GM12865 (cell line): ENCODE data around the gene FASTK.
"Not testable (repeated sequence)": the region's sequence is repeated elsewhere in the genome, so short reads cannot be mapped to it uniquely, and the experiment has no call there.

Experiments
- DNase-seq: peaks from one replicate; pipeline ENCODE4 v3.0.0; 2010; ENCODE audit warnings: low read depth
- H3K4me3 ChIP-seq: 2 replicates; pipeline ENCODE4 v1.5.1; 2011; ENCODE audit warnings: mild to moderate bottlenecking, low read depth, low read length, control low read depth
- CTCF ChIP-seq: IDR thresholded peaks from 2 replicates; pipeline ENCODE4 v1.5.1; 2011; ENCODE audit warnings: low read length, control low read depth, low read depth, inconsistent platforms; ENCODE audit not compliant: insufficient read depth; ENCODE audit errors: missing control alignments

The FASTK gene

GRCh38 chr7:151028131-151028947 lies 52.3 kb downstream of the FASTK start, which contains the start of gene ABCB8:
Gene ABCB8, plus strand, starts transcription at chr7:151028450. Its CDS starts 66 bp downstream, at chr7:151028516.
- TF ChIP-seq CTCF: peak; percentile 41
- peak within 1 kb of the TSS; percentile 63 for H3K4me3 ChIP-seq
- peak; percentile 99 for DNase-seq

- peak overlapping the region; percentile 63 for H3K4me3 ChIP-seq
- not testable (repeated sequence) for DNase-seq
Measured at GRCh38 chr7:151027728-151028130, 52.9 kb downstream of the FASTK start.

- H3K4me3 ChIP-seq, DNase-seq: not testable (repeated sequence)
Measured at GRCh38 chr7:151026771-151027727, 53.6 kb downstream of the FASTK start.
